NCI-H2107 treated with DMSO at 0.1 percent for 48 hours (cell line): Measurements from ENCODE around the gene TEX11.

Experiments
- DNase-seq: peaks from one replicate; lab custom pipeline; 2025; ENCODE audit not compliant: unreplicated experiment; lab: John Stamatoyannopoulos, UW

Gene TEX11

GRCh38 chrX:70504772-70505450, 403.6 kb downstream of the TEX11 start:
- no peak for DNase-seq

DNA sequence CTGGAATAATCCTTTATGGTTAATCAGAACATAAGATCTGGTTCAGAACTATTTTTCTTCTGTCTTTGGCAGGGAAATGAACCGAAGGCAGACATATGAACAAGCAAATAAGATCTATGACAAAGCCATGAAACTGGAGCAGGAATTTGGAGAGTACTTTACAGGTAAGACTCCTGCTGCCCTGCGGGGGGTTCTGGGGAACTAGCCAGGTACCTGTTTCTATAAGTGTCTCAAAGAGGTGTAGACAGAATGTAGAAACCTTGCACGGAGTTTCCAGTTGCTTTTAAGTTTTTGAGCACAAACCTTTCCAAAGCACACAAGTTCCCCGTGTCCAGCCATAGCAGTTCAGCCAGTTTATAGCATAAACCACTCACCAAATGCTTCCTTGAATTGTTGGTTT, 407.7 kb downstream of the TEX11 start:
- no peak for DNase-seq

GRCh38 chrX:70498129-70498528, 410.4 kb downstream of the TEX11 start:
- no peak for DNase-seq

GRCh38 chrX:70497026-70497425, 411.5 kb downstream of the TEX11 start:
- no peak for DNase-seq

DNA sequence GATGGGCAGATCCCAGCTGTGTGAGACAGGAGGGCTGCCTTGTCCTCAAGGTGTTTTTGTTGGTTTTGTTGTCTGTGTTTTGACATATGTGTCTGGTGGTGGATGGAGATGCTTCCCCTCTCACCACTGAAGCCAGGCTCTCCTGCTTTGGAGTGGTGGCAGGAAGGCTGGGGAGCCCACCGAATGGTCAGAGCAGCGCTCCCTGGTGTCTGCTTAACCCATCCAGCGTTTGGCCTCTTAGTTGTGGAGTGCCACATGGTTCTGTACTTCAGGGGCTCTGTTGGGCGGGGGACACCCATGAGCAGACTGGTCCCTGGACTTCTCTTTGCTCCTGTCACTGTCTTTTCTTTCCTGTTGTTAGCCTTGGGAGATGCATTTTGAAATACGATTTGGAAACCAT, 412.0 kb downstream of the TEX11 start:
- DNase-seq: no peak

DNA sequence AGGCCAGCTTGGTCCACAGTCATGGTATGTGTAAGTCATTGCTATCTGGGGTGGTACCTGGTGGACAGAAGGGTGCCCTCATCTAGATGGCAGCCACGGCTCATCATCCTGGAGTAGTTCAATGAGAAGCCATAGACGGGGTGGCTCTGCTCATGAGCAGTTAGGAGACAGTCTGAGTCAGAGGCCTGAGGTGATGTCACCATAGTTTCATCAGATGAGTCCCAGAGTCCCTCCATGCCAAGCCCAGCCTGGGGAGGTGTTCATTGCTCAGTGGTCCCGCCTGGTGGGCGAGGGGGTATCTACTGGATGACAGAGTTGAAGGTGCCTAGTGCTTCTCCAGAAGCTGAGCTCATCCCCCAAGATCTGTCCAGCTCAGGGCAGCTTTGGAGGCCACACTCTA, 414.1 kb downstream of the TEX11 start:
- no peak for DNase-seq

DNA sequence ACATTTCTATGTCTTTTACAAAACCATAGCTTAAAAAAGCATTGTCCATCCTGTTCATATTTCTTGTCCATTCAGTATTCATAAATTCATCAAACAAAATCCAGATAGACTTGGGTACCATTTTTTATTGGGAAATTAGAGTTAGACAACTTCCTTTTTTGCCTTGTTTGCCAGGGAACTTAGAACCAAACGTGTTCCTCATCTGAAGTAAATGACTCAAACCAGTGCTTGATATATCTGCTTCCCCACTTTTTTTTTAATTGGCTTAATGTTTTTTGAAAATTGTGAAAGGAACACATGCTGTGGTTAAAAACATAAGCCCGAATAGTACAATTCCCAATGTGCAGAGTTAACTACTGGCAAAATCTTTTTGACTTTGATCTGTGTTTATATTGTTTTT, 419.7 kb downstream of the TEX11 start:
- DNase-seq: no peak

DNA sequence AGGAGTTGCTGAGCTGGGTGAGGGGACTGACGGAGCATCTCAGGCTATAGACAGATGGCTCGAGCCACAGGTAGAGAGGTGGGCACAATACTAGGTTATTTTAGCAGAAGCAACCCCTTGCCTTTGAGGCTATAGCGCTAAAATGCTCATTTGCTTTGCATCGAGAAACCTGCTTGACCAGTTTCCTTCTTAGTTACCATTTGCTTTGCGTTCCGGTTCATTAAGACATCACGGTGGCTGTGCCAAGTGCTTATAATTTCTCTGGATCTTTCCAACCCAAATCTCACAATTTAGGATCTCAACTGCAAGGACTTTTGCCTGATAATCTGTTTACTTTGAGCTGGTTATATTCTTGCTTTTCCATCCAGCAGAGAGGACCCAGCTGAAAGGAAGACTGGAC, 423.0 kb downstream of the TEX11 start:
- DNase-seq: no peak

GRCh38 chrX:70482300-70482699, 426.2 kb downstream of the TEX11 start:
- DNase-seq: no peak

- peak; percentile 35 for DNase-seq
These were observed 426.8 kb downstream of the TEX11 start for GRCh38 chrX:70481471-70482270.

GRCh38 chrX:70480660-70481018, 427.9 kb downstream of the TEX11 start:
- DNase-seq: no peak

DNA sequence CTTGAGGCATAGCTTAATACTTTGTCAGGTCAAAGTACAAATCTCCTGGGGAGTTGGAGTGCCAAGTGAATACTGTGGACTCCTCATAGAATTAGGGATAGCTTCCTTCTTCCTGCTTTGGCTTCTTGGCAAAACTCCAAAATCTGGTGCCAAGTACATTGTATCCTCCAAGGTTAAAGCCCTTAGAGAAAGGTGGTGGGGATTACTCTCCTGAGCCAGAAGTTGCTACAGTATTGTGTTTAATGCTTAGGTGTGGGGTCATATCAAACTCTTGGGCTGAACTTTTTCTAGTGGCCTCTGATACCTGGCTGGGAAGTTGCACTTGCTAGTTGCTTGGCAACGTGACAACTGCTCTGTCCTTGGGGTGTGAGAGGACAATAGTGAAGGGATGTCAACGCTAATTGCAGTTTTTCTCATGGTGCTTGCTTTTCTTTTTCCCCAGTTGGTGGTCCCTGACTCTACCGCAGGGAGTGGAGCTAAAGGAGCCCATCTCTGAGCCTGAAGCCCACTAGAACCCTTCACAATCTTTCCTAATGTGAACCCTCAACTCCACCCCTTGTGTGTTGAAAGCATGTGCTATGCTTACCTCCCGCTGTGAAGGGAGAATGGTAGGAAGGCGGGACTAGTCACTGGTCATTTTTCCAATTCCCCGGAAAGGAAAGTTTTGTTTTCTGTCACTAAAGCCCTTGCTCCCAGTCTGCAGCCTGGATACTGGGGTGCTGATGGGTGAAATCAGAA, 428.4 kb downstream of the TEX11 start:
- DNase-seq: no peak

- DNase-seq: no peak
These were observed 429.1 kb downstream of the TEX11 start for GRCh38 chrX:70479247-70479921.
